HG02938 (cell line): ENCODE measurements around the gene CALN1.
"Not testable (repeated sequence)": the region's sequence is repeated elsewhere in the genome, so short reads cannot be mapped to it uniquely, and the experiment has no call there.

Experiments
- ATAC-seq: cut with Tn5 transposase; IDR thresholded peaks from one replicate; pipeline ENCODE4 v1.9.1; 2021; ENCODE audit warnings: mild to moderate bottlenecking, moderate library complexity; ENCODE audit not compliant: unreplicated experiment

The CALN1 gene

GRCh38 chr7:72409638-72410015, 2.5 kb downstream of the CALN1 start:
- no peak for ATAC-seq

GRCh38 chr7:72408966-72409637, 3.0 kb downstream of the CALN1 start:
- no peak for ATAC-seq

GRCh38 chr7:72406820-72407403, 5.2 kb downstream of the CALN1 start:
- ATAC-seq: no peak

- no peak for ATAC-seq
These were observed 6.3 kb downstream of the CALN1 start for GRCh38 chr7:72405871-72406270.

GRCh38 chr7:72405418-72405817, 6.7 kb downstream of the CALN1 start:
- ATAC-seq: peak; percentile 75

- ATAC-seq: no peak
These were observed 7.4 kb downstream of the CALN1 start for GRCh38 chr7:72404743-72405142.

- no peak for ATAC-seq
These were observed 8.6 kb downstream of the CALN1 start for GRCh38 chr7:72403458-72404076.

- ATAC-seq: no peak
These were observed 18.1 kb downstream of the CALN1 start for GRCh38 chr7:72394016-72394415.

- no peak for ATAC-seq
These were observed 20.2 kb downstream of the CALN1 start for GRCh38 chr7:72391821-72392377.

- ATAC-seq: no peak
These were observed 26.0 kb downstream of the CALN1 start for GRCh38 chr7:72386118-72386517.

GRCh38 chr7:72362246-72362645, 49.9 kb downstream of the CALN1 start:
- no peak for ATAC-seq

- no peak for ATAC-seq
These were observed 66.9 kb downstream of the CALN1 start for GRCh38 chr7:72345208-72345727.

- no peak for ATAC-seq
These were observed 68.1 kb downstream of the CALN1 start for GRCh38 chr7:72343991-72344390.

GRCh38 chr7:72343354-72343753, 68.8 kb downstream of the CALN1 start:
- not testable (repeated sequence) for ATAC-seq

GRCh38 chr7:72337390-72338167, 74.6 kb downstream of the CALN1 start:
- ATAC-seq: no peak

GRCh38 chr7:72336632-72337389, 75.3 kb downstream of the CALN1 start:
- ATAC-seq: no peak

GRCh38 chr7:72336382-72336631, 75.8 kb downstream of the CALN1 start:
- no peak for ATAC-seq

- no peak for ATAC-seq
These were observed 76.4 kb downstream of the CALN1 start for GRCh38 chr7:72335561-72336381.

- no peak for ATAC-seq
These were observed 77.4 kb downstream of the CALN1 start for GRCh38 chr7:72334698-72335097.

- ATAC-seq: no peak
These were observed 78.1 kb downstream of the CALN1 start for GRCh38 chr7:72334066-72334465.
